SU-DHL-6 (cell line): ENCODE data around the gene ITGA11.

ENCODE experiments used
- H2AFZ ChIP-seq: fragments of 200-600 bp; sonication (generic); 2 replicates; pipeline ENCODE4 v1.6.1; 2014; ENCODE audit warnings: low read depth, mild to moderate bottlenecking, moderate library complexity, mixed read lengths, antibody characterized with exemption, low read length; ENCODE audit not compliant: severe bottlenecking
- H3F3A ChIP-seq: fragments of 200-600 bp; shearing (Covaris generic); 2 replicates; pipeline ENCODE4 v1.6.0; 2016; ENCODE audit warnings: antibody characterized with exemption, mild to moderate bottlenecking; ENCODE audit not compliant: insufficient read depth
- H3K27ac ChIP-seq: fragments of 200-600 bp; sonication (generic); 2 replicates; pipeline ENCODE4 v1.5.1; 2016; ENCODE audit warnings: low read depth, mild to moderate bottlenecking, low read length, moderate library complexity, mixed read lengths
- H3K27me3 ChIP-seq: fragments of 200-600 bp; sonication (generic), shearing (Covaris generic); 2 replicates; pipeline ENCODE4 v1.6.0; 2014; ENCODE audit warnings: mild to moderate bottlenecking, low read length
- H3K36me3 ChIP-seq: fragments of 200-600 bp; sonication (generic); 2 replicates; pipeline ENCODE4 v1.6.1; 2014; ENCODE audit warnings: mild to moderate bottlenecking, low read length, mixed read lengths
- H3K4me2 ChIP-seq: fragments of 300-600, 200-600 bp; shearing (Covaris generic), sonication (generic); 2 replicates; pipeline ENCODE4 v1.6.0; 2014; ENCODE audit warnings: low read length, low read depth, mild to moderate bottlenecking; ENCODE audit not compliant: poor library complexity, severe bottlenecking
- H3K4me3 ChIP-seq: fragments of 200-600 bp; sonication (generic); 2 replicates; pipeline ENCODE4 v1.5.1; 2014; ENCODE audit warnings: antibody characterized with exemption, low read length, mild to moderate bottlenecking, mixed read lengths; ENCODE audit not compliant: insufficient read depth, poor library complexity, severe bottlenecking
- H3K79me2 ChIP-seq: fragments of 200-600 bp; sonication (generic); 2 replicates; pipeline ENCODE4 v1.6.1; 2014; ENCODE audit warnings: mild to moderate bottlenecking, low read length, moderate library complexity; ENCODE audit not compliant: insufficient read depth
- H3K9ac ChIP-seq: fragments of 200-600 bp; sonication (generic); 2 replicates; pipeline ENCODE4 v1.7.0; 2014; ENCODE audit warnings: mild to moderate bottlenecking, low read length
- H3K9me2 ChIP-seq: fragments of 200-600 bp; sonication (generic); replicated peaks from 2 replicates; pipeline ENCODE4 v1.6.1; 2014; ENCODE audit warnings: low read length; ENCODE audit not compliant: insufficient read depth
- H3K9me3 ChIP-seq: fragments of 200-600 bp; sonication (generic); 2 replicates; pipeline ENCODE4 v1.6.1; 2014; ENCODE audit warnings: low read length, mixed read lengths; ENCODE audit not compliant: insufficient read depth
- H4K20me1 ChIP-seq: fragments of 200-600 bp; sonication (generic); 2 replicates; pipeline ENCODE4 v1.6.1; 2014; ENCODE audit warnings: low read depth, mild to moderate bottlenecking, antibody characterized with exemption, low read length, moderate library complexity, mixed read lengths
- EZH2phosphoT487 ChIP-seq: fragments of 200-600 bp; sonication (generic), shearing (Covaris generic); conservative IDR thresholded peaks from 2 replicates; pipeline ENCODE4 v1.6.1; 2018; ENCODE audit warnings: mild to moderate bottlenecking, antibody characterized with exemption, low read length, moderate library complexity, mixed read lengths
- TF ChIP-seq, protein P1 (sequence below): fragments of 200-600 bp; sonication (generic); IDR thresholded peaks from one replicate; pipeline ENCODE4 v1.5.1; 2017; ENCODE audit warnings: antibody characterized with exemption, mild to moderate bottlenecking, low read length, moderate library complexity; ENCODE audit not compliant: insufficient read depth, poor library complexity, severe bottlenecking

ITGA11 gene

DNA sequence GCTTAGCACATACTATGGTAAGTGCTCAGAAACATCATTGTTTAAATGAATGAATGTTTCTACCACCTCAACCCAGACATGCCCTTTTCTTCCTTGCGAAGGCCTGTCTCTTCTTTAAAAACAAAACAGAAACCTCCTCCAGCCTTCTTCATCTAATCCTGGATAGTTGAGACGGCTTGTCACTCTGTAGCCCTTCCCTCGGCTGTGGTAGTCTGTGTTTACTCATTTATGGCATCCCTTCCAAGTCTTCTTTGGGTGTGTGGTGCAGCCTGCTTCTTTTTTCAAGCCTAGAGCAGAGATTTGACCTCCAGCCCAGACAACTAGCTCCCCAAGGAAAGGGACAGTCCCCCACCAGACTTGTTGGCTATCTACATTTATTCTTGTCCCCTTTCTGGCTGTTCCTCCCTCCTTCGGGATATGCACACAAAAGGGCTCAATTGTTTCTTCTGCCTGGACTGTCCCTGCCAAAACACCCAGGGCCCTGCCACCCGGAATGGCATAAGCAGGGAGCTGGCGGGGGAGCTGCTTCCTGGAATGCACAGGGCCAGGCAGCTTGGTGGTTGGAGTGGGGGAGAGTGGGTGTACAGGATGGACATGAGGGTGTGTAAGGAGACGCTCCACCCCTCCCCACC lies 67.8 kb downstream of the ITGA11 start:
- TF ChIP-seq, protein P1, sequence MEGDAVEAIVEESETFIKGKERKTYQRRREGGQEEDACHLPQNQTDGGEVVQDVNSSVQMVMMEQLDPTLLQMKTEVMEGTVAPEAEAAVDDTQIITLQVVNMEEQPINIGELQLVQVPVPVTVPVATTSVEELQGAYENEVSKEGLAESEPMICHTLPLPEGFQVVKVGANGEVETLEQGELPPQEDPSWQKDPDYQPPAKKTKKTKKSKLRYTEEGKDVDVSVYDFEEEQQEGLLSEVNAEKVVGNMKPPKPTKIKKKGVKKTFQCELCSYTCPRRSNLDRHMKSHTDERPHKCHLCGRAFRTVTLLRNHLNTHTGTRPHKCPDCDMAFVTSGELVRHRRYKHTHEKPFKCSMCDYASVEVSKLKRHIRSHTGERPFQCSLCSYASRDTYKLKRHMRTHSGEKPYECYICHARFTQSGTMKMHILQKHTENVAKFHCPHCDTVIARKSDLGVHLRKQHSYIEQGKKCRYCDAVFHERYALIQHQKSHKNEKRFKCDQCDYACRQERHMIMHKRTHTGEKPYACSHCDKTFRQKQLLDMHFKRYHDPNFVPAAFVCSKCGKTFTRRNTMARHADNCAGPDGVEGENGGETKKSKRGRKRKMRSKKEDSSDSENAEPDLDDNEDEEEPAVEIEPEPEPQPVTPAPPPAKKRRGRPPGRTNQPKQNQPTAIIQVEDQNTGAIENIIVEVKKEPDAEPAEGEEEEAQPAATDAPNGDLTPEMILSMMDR, result no peak
- no peak for TF ChIP-seq EZH2phosphoT487
- Histone ChIP-seq H3K9me3 (no peaks in the 10 kb centered on the region), H3K4me2 (no peak overlapping the region), H3F3A (no peaks in the 10 kb centered on the region), H3K9ac (no peak overlapping the region), H3K27ac (no peak overlapping the region), H3K9me2 (no peaks in the 10 kb centered on the region), H3K27me3 (no peaks in the 10 kb centered on the region), H2AFZ (no peak overlapping the region), H3K36me3 (no peaks in the 10 kb centered on the region), H3K79me2 (no peaks in the 10 kb centered on the region), H3K4me3 (no peak overlapping the region), H4K20me1 (no peaks in the 10 kb centered on the region)

DNA sequence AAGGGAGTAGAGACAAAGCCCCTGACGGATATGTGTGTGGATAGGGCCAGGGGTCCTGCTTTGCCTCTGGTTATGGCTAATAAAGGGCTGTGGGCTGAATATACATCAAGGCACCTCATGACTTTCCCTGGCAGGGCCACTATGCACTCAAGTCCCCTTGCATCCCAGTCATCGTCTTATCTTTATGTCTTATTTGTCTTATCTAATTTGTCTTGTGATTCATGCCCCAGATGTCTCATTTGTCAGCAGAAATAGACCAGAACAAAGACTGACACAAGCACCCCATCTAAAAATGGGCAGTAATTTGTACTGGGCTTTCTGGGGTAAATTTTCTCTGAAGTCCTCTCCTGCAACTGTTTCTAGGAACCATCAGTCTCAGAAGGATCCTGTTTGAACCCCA lies 68.6 kb downstream of the ITGA11 start:
- TF ChIP-seq, protein P1, result no peak
- no peak for TF ChIP-seq EZH2phosphoT487
- H3K36me3 ChIP-seq, result no peaks in the 10 kb centered on the region
- H3K4me2 ChIP-seq, result no peak overlapping the region
- H4K20me1 ChIP-seq, result no peaks in the 10 kb centered on the region
- H2AFZ ChIP-seq, result no peak overlapping the region
- no peaks in the 10 kb centered on the region for H3K9me2 ChIP-seq
- H3F3A ChIP-seq, result no peaks in the 10 kb centered on the region
- no peaks in the 10 kb centered on the region for H3K9me3 ChIP-seq
- H3K27me3 ChIP-seq, result no peaks in the 10 kb centered on the region
- no peaks in the 10 kb centered on the region for H3K79me2 ChIP-seq
- H3K27ac ChIP-seq, result no peak overlapping the region
- H3K9ac ChIP-seq, result no peak overlapping the region
- H3K4me3 ChIP-seq, result no peak overlapping the region

DNA sequence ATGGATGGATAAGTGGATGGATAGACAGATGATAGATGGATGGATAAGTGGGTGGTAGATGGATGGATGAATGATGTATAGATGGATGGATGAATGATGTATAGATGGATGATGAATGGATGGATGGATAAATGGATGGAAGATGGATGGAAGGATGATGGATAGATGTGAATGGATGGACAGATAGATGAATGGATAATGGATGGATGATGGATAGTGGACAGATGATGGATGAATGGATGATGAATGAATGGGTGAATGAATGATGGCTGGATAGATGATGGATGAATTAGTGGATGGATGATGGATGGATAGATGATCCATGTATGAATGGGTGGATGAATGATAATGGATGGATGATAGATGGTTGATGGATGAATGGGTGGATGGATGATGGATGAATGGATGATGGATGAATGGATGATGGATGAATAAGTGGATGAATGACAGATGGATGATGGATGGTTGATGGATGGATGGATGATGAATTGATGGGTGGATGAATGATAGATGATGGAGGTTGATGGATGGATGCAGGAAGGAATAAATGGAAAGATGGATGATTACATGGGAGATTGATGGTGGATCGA lies 69.3 kb downstream of the ITGA11 start:
- no peaks in the 10 kb centered on the region for H4K20me1 ChIP-seq
- no peak overlapping the region for H3K4me2 ChIP-seq
- no peaks in the 10 kb centered on the region for H3K9me3 ChIP-seq
- no peak overlapping the region for H2AFZ ChIP-seq
- no peaks in the 10 kb centered on the region for H3K9me2 ChIP-seq
- H3K9ac ChIP-seq, result no peak overlapping the region
- no peak overlapping the region for H3K4me3 ChIP-seq
- H3K36me3 ChIP-seq, result no peaks in the 10 kb centered on the region
- TF ChIP-seq EZH2phosphoT487, result no peak
- TF ChIP-seq, protein P1, result no peak
- H3K79me2 ChIP-seq, result no peaks in the 10 kb centered on the region
- H3K27me3 ChIP-seq, result no peaks in the 10 kb centered on the region
- H3K27ac ChIP-seq, result no peak overlapping the region
- H3F3A ChIP-seq, result no peaks in the 10 kb centered on the region
